Activated CD8-positive, alpha-beta T cell treated with anti-CD3 and anti-CD28 coated beads, Interleukin-2, amount 10 ng/mL, durations not matched to agents 7 days and 5 days (primary cell): ENCODE data around the gene KIF26B. TPM values are rescaled to one million over a fixed set of nuclear protein-coding genes. Genes with fewer than 3 reads are reported as not detected.

Experiments
- ATAC-seq: fragments of 150-1000 bp; cut with Tn5 transposase; one replicate; pipeline ENCODE4 v1.10.0; 2021; ENCODE audit warnings: moderate library complexity
- CTCF ChIA-PET: fragments of 350-600 bp; sonication (Branson Sonifier 250); formaldehyde crosslinking; loops from one replicate; lab custom pipeline; 2021; ENCODE audit warnings: antibody characterized with exemption; lab: Charles Lee
- POLR2A ChIA-PET: fragments of 350-600 bp; sonication (Branson Sonifier 250); formaldehyde crosslinking; loops from one replicate; lab custom pipeline; 2021; ENCODE audit warnings: antibody characterized with exemption; lab: Charles Lee
- DNase-seq: peaks from one replicate; pipeline ENCODE4 v3.0.0-alpha.2; 2020
- H3K27ac Mint-ChIP-seq: one replicate; pipeline ENCODE4 v1.8.0; 2021; ENCODE audit warnings: mild to moderate bottlenecking, mixed read lengths
- H3K27me3 Mint-ChIP-seq: one replicate; pipeline ENCODE4 v1.8.0; 2021; ENCODE audit warnings: low read depth, mixed read lengths
- H3K36me3 Mint-ChIP-seq: one replicate; pipeline ENCODE4 v1.8.0; 2021; ENCODE audit warnings: low read depth, mixed read lengths
- H3K4me1 Mint-ChIP-seq: one replicate; pipeline ENCODE4 v1.8.0; 2021; ENCODE audit warnings: low read depth, mixed read lengths
- H3K4me3 Mint-ChIP-seq: one replicate; pipeline ENCODE4 v1.8.0; 2021; ENCODE audit warnings: mild to moderate bottlenecking, mixed read lengths
- H3K9me3 Mint-ChIP-seq: one replicate; pipeline ENCODE4 v1.8.0; 2022; ENCODE audit warnings: mixed read lengths; ENCODE audit not compliant: insufficient read depth
- total RNA-seq, 2 experiments: library from RNA; stranded (reverse); gene quantifications; one replicate each; pipeline ENCODE4 v1.2.3, GENCODE V29; 2021

Gene KIF26B
- total RNA-seq, 2 experiments from 2014 or later = 0.03 to 0.08 TPM

DNA sequence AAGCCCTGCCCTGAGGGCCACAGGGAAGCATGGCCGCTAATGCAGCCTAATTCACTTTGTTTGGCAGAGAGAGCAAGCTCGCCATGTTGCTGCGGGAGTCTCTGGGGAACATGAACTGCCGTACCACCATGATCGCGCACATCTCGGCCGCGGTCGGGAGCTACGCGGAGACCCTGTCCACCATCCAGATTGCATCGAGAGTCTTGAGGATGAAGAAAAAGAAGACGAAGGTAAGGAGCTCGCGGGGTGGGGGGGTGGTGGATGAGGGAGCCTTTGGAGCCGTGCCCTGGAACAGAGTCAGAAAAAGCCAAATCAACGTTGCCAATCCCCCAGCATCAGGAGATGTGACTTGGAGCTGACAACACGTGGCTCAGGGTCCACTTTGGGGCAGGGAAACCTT lies 529.4 kb downstream of the KIF26B start:
- no peaks in the 10 kb centered on the region for H3K36me3 Mint-ChIP-seq
- ATAC-seq = no peak
- H3K4me1 Mint-ChIP-seq = no peaks in the 10 kb centered on the region
- H3K27ac Mint-ChIP-seq = no peak overlapping the region
- ChIA-PET CTCF (no interaction called here), POLR2A (no interaction called here)
- no peaks in the 10 kb centered on the region for H3K9me3 Mint-ChIP-seq
- no peak for DNase-seq
- H3K4me3 Mint-ChIP-seq = no peak overlapping the region
- no peaks in the 10 kb centered on the region for H3K27me3 Mint-ChIP-seq

GRCh38 chr1:245684571-245684970 lies 529.8 kb downstream of the KIF26B start:
- Mint-ChIP-seq H3K9me3 (no peaks in the 10 kb centered on the region), H3K4me3 (no peak overlapping the region), H3K27ac (no peak overlapping the region), H3K36me3 (no peaks in the 10 kb centered on the region), H3K4me1 (no peaks in the 10 kb centered on the region), H3K27me3 (no peaks in the 10 kb centered on the region)
- POLR2A ChIA-PET = no interaction called here
- no peak for DNase-seq
- ATAC-seq = no peak
- CTCF ChIA-PET = no interaction called here

DNA sequence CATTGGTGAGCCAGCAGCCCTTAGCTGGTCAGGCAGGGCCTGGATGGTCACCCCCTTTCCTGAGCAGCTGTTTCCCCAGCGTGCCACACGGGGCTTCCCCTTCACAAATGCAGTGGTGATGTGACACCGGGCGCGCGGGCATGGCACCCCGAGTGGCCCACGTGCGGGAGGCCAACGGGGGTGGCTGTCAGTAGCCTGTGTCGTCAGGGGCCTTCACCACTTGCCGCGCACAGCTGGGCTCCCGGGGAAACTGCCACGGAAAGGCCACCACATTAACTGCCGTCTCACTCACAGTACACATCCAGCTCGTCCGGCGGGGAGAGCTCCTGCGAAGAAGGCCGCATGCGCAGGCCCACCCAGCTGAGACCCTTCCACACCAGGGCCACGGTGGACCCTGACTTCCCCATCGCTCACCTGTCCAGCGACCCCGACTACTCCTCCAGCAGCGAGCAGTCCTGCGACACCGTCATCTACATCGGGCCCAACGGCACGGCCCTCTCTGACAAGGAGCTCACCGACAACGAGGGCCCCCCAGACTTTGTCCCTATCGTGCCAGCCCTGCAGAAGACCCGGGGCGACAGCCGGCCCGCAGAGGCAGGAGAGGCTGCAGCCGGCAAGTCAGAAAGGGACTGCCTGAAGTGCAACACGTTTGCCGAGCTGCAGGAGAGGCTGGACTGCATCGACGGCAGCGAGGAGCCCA lies 530.5 kb downstream of the KIF26B start:
- ChIA-PET POLR2A (no interaction called here), CTCF (no interaction called here)
- H3K27ac Mint-ChIP-seq = no peak overlapping the region
- no peaks in the 10 kb centered on the region for H3K36me3 Mint-ChIP-seq
- no peaks in the 10 kb centered on the region for H3K9me3 Mint-ChIP-seq
- ATAC-seq (no peak), DNase-seq (no peak)
- H3K4me1 Mint-ChIP-seq = no peaks in the 10 kb centered on the region
- H3K27me3 Mint-ChIP-seq = peaks cover 2% of the 10 kb centered on the region
- H3K4me3 Mint-ChIP-seq = no peak overlapping the region

GRCh38 chr1:245686006-245686405 lies 531.2 kb downstream of the KIF26B start:
- Mint-ChIP-seq H3K4me1 (no peaks in the 10 kb centered on the region), H3K4me3 (no peak overlapping the region), H3K9me3 (no peaks in the 10 kb centered on the region), H3K27me3 (peaks cover 3% of the 10 kb centered on the region), H3K27ac (no peak overlapping the region), H3K36me3 (no peaks in the 10 kb centered on the region)
- no peak for DNase-seq
- no peak for ATAC-seq
- ChIA-PET CTCF (no interaction called here), POLR2A (no interaction called here)

DNA sequence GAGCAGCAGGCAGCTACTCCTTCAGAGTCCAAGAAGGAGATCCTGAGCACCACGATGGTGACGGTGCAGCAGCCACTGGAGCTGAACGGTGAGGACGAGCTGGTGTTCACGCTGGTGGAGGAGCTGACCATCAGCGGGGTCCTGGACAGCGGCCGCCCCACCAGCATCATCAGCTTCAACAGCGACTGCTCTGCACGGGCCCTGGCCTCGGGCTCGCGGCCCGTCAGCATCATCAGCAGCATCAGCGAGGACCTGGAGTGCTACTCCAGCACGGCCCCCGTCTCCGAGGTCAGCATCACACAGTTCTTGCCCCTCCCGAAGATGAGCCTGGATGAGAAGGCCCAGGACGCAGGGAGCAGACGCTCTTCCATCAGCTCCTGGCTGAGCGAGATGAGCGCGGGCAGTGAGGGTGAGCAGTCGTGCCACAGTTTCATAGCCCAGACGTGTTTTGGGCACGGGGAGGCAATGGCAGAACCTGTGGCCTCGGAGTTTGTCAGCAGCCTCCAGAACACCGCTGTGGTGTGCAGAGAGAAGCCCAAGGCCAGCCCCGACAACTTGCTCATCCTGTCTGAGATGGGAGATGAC lies 531.8 kb downstream of the KIF26B start:
- DNase-seq (no peak), ATAC-seq (no peak)
- Mint-ChIP-seq H3K27ac (no peak overlapping the region), H3K4me3 (no peak overlapping the region), H3K9me3 (no peaks in the 10 kb centered on the region), H3K27me3 (peaks cover 3% of the 10 kb centered on the region), H3K4me1 (no peaks in the 10 kb centered on the region), H3K36me3 (no peaks in the 10 kb centered on the region)
- ChIA-PET CTCF (no interaction called here), POLR2A (no interaction called here)

GRCh38 chr1:245687152-245687635 lies 532.4 kb downstream of the KIF26B start:
- Mint-ChIP-seq H3K36me3 (no peaks in the 10 kb centered on the region), H3K4me1 (no peaks in the 10 kb centered on the region), H3K27me3 (peaks cover 3% of the 10 kb centered on the region), H3K9me3 (no peaks in the 10 kb centered on the region), H3K27ac (no peak overlapping the region), H3K4me3 (no peak overlapping the region)
- ChIA-PET CTCF (no interaction called here), POLR2A (no interaction called here)
- DNase-seq (no peak), ATAC-seq (no peak)

DNA sequence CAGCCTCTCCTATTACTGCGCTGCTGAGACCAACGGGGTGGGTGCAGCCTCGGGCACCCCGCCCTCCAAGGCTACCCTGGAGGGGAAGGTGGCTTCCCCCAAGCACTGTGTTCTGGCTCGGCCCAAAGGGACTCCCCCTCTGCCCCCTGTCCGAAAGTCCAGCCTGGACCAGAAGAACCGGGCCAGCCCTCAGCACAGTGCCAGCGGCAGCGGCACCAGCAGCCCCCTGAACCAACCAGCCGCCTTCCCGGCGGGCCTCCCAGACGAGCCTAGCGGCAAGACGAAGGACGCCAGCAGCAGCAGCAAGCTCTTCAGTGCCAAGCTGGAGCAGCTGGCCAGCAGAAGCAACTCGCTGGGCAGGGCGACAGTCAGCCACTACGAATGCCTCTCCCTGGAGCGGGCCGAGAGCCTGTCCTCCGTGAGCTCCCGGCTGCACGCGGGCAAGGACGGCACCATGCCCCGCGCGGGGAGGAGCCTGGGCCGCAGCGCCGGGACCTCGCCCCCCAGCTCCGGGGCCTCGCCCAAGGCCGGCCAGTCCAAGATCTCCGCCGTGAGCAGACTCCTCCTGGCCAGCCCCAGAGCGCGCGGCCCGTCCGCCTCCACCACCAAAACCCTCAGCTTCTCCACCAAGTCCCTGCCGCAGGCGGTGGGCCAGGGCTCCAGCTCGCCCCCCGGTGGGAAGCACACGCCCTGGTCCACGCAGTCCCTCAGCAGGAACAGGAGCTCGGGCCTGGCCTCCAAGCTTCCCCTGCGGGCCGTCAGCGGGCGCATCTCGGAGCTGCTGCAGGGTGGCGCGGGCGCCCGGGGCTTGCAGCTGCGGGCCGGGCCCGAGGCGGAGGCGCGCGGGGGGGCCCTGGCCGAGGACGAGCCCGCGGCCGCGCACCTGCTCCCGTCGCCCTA lies 533.1 kb downstream of the KIF26B start:
- H3K4me1 Mint-ChIP-seq = no peaks in the 10 kb centered on the region
- no peak for DNase-seq
- no peaks in the 10 kb centered on the region for H3K9me3 Mint-ChIP-seq
- H3K4me3 Mint-ChIP-seq = no peak overlapping the region
- ATAC-seq = no peak
- no peak overlapping the region for H3K27ac Mint-ChIP-seq
- POLR2A ChIA-PET = no interaction called here
- CTCF ChIA-PET = no interaction called here
- peaks cover 3% of the 10 kb centered on the region for H3K27me3 Mint-ChIP-seq
- H3K36me3 Mint-ChIP-seq = no peaks in the 10 kb centered on the region

DNA sequence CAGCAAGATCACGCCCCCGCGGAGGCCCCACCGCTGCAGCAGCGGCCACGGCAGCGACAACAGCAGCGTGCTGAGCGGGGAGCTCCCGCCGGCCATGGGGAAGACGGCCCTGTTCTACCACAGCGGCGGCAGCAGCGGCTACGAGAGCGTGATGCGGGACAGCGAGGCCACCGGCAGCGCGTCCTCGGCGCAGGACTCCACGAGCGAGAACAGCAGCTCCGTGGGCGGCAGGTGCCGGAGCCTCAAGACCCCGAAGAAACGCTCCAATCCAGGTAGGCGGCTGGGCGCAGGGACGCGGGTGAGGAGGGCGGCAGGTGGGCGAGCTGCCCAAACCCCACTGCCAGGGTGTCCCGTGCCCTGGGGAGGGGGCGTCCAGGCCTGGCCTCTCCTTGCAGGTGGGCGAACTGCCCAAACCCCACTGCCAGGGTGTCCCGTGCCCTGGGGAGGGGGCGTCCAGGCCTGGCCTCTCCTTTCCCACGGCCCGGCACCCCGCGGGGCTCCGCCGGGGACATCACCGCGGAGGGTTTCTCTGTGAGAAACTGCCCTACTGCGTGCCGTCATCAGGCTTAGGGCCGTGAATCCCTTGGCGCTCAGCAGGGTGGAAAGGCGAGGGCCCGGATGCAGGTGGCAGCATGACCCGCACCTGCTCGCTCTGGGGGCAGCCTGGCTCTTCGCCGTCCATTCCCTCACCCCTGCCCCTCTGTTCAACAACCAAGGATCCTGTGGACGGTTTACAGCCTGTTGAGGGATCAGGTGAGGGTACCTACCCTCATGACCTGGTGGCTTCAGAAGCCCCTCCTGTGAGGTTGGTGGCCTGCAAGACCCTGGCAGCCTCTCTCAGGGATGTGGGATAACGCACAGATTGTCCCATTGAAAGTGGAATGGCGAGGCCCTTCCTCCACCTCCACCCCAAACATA lies 534.0 kb downstream of the KIF26B start:
- H3K36me3 Mint-ChIP-seq = no peaks in the 10 kb centered on the region
- no peak overlapping the region for H3K4me3 Mint-ChIP-seq
- no peaks in the 10 kb centered on the region for H3K4me1 Mint-ChIP-seq
- POLR2A ChIA-PET = no interaction called here
- no peak for ATAC-seq
- DNase-seq = no peak
- CTCF ChIA-PET = no interaction called here
- H3K9me3 Mint-ChIP-seq = no peaks in the 10 kb centered on the region
- H3K27me3 Mint-ChIP-seq = peaks cover 3% of the 10 kb centered on the region
- no peak overlapping the region for H3K27ac Mint-ChIP-seq

DNA sequence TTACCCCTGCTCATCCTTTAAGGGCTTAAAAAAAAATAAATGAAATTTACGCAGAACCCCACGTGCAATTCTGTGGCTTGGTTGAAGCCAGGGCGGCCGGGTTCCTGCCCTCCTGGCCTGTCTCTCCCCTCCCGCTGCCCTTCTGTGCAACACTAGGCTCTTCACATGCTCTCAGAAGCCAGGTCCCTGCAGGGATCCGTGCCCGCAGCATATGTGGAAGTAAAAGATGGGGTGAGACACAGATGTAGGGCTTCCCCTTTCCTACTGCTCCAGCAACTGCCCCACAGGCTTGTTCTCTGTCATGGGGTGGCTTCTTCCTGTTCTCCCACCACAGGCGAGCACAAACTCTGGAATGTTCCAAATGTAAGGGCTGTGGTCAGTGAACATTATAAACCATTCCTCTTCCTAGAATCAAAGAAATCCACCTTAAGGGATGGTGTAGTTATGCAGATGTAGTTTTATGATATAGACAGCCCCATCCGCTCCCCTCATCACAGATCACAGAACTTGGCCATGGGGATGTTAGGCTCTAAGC lies 535.4 kb downstream of the KIF26B start:
- Mint-ChIP-seq H3K27ac (no peak overlapping the region), H3K27me3 (peaks cover 3% of the 10 kb centered on the region), H3K9me3 (no peaks in the 10 kb centered on the region), H3K4me1 (no peaks in the 10 kb centered on the region), H3K4me3 (no peak overlapping the region), H3K36me3 (no peaks in the 10 kb centered on the region)
- CTCF ChIA-PET = no interaction called here
- POLR2A ChIA-PET = no interaction called here
- no peak for DNase-seq
- ATAC-seq = no peak

DNA sequence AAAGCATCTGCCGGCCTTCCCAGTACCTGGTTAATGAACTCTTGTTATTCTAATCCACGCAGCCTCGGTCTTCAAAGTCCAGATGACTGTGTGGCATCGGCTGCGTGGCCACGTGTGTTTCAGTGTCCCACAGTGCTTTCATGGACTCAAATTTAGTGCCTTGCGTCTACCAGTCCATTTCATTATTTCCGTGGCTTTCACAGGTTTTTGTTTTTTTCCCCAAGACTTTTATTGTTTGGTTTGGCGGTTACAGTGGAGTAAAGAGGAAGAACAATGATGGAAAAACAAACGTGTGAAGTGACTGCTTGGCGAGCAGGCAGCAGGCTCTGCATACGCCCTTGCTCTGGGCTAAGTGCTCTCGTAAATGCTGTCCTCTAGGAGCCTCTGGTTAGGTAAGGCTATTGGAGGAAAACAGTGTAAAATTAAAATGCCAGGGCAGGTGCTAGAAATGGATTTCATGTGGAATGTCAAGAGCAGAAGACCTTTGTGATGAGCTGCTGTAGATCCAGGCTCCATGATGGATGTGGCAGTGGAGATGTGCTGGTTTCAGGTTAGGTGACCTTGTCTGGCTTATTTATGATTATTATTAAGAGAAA lies 536.3 kb downstream of the KIF26B start:
- POLR2A ChIA-PET = no interaction called here
- Mint-ChIP-seq H3K36me3 (no peaks in the 10 kb centered on the region), H3K4me3 (no peak overlapping the region), H3K27me3 (peaks cover 3% of the 10 kb centered on the region), H3K27ac (no peak overlapping the region), H3K9me3 (no peaks in the 10 kb centered on the region), H3K4me1 (no peaks in the 10 kb centered on the region)
- ATAC-seq (no peak), DNase-seq (no peak)
- CTCF ChIA-PET = no interaction called here

DNA sequence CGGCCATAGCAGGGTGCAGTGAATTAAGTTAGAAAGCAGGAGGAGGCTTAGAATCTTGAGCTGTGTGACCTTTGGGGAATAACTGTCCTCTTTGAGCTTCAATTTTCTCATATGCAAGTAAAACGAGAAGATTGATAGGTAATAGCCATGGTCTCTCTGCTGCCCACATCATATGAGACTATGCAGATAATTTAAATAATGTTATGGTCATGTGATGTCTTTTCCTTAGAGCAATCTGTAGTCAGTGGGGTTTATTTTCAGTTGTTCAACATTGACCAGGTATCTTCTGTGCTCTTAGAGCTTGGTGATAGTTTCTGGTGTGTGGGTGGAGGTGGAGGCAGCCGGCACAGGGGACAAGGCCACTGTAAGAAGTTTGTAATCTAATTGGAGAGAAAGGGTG lies 537.1 kb downstream of the KIF26B start:
- ATAC-seq (no peak), DNase-seq (no peak)
- ChIA-PET CTCF (no interaction called here), POLR2A (no interaction called here)
- H3K27me3 Mint-ChIP-seq = peaks cover 3% of the 10 kb centered on the region
- H3K4me3 Mint-ChIP-seq = no peak overlapping the region
- no peaks in the 10 kb centered on the region for H3K9me3 Mint-ChIP-seq
- no peaks in the 10 kb centered on the region for H3K36me3 Mint-ChIP-seq
- H3K4me1 Mint-ChIP-seq = no peaks in the 10 kb centered on the region
- no peak overlapping the region for H3K27ac Mint-ChIP-seq
